K562 (cell line): Measurements from ENCODE around the gene CCDC138. TPM values are rescaled to one million over a fixed set of nuclear protein-coding genes. Genes with fewer than 3 reads are reported as not detected.

ENCODE experiments used
- ATAC-seq: fragments of 200-7000 bp; cut with Tn5 transposase; 3 replicates; pipeline ENCODE4 v1.9.1; 2020; ENCODE audit warnings: moderate library complexity
- BruUV-seq: library from RNA; stranded (reverse); fragments of 400-500 nt; replicated peaks from 2 replicates; lab custom pipeline; 2021; lab: Mats Ljungman, UMichigan
- CTCF ChIA-PET: fragments of 300-600 bp; formaldehyde crosslinking; extraction: SDS; loops from one replicate; lab custom pipeline; 2021; ENCODE audit warnings: low intra/inter-chr PET ratio; lab: Yijun Ruan, JAX
- POLR2A ChIA-PET: fragments of 300-600, 350-650 bp; sonication (Branson Sonifier 250); formaldehyde crosslinking; extraction: SDS; loops from one replicate; lab custom pipeline; 2021; ENCODE audit warnings: antibody characterized with exemption, inconsistent platforms; lab: Yijun Ruan, JAX
- DNase-seq, 4 experiments: peaks; one replicate each; pipeline versions ENCODE4 v3.0.0 to v3.0.0-alpha.2; 2011 to 2018; ENCODE audit warnings: low spot score in 3 of 4, mixed read lengths in 3 of 4; ENCODE audit errors: extremely low read depth in 1 of 4
- FAIRE-seq: peaks from 2 replicates; lab custom pipeline; 2011; peaks lifted over from hg19 to GRCh38; lab: Jason Lieb, UNC
- H2AFZ ChIP-seq: 2 replicates; pipeline ENCODE4 v1.6.0; 2011; ENCODE audit warnings: low read depth, low read length, control low read depth, inconsistent platforms
- H3K27ac ChIP-seq: fragments of 200-600 bp; 3 replicates; pipeline ENCODE4 v1.8.0; 2011; ENCODE audit warnings: low read depth, mild to moderate bottlenecking, control low read depth, inconsistent platforms, low read length, moderate library complexity, mixed read lengths; ENCODE audit errors: extremely low read depth
- H3K27me3 ChIP-seq, 2 experiments: fragments of 300-600 bp in 1 of 2; 2 replicates in 1 of 2; 3 replicates in 1 of 2; pipeline versions ENCODE4 v1.6.0 to v1.8.0; 2011; ENCODE audit warnings: inconsistent platforms in 2 of 2, low read length in 2 of 2, mild to moderate bottlenecking in 1 of 2, mixed read lengths in 1 of 2, moderate library complexity in 1 of 2; ENCODE audit not compliant: control insufficient read depth in 2 of 2, insufficient read depth in 2 of 2
- H3K36me3 ChIP-seq: fragments of 300-600 bp; 3 replicates; pipeline ENCODE4 v1.8.0; 2011; ENCODE audit warnings: mild to moderate bottlenecking, low read length, inconsistent platforms; ENCODE audit not compliant: control insufficient read depth, insufficient read depth
- H3K4me1 ChIP-seq, 2 experiments: fragments of 200-600 bp in 1 of 2; replicated peaks in 1 of 2; 2 replicates in 1 of 2; 3 replicates in 1 of 2; pipeline versions ENCODE4 v1.5.1 to v1.8.0; 2011; ENCODE audit warnings: inconsistent platforms in 2 of 2, low read length in 2 of 2, mild to moderate bottlenecking in 1 of 2, mixed read lengths in 1 of 2, moderate library complexity in 1 of 2; ENCODE audit not compliant: control insufficient read depth in 2 of 2, insufficient read depth in 2 of 2
- H3K4me2 ChIP-seq: 2 replicates; pipeline ENCODE4 v1.6.1; 2011; ENCODE audit warnings: low read length, control low read depth, inconsistent platforms, mixed read lengths; ENCODE audit not compliant: insufficient read depth
- H3K4me3 ChIP-seq: fragments of 200-600 bp; sonication (generic), shearing (Covaris generic); 2 replicates; pipeline ENCODE4 v1.5.1; 2016; ENCODE audit warnings: control low read depth, inconsistent platforms
- H3K79me2 ChIP-seq: fragments of 200-600 bp; 3 replicates; pipeline ENCODE4 v1.8.0; 2011; ENCODE audit warnings: low read length, inconsistent platforms; ENCODE audit not compliant: control insufficient read depth, insufficient read depth
- H3K9ac ChIP-seq, 2 experiments: 2 replicates each; pipeline versions ENCODE4 v1.6.0 to v1.6.1; 2011; ENCODE audit warnings: low read depth in 2 of 2, low read length in 2 of 2, control low read depth in 1 of 2, inconsistent platforms in 1 of 2, mild to moderate bottlenecking in 1 of 2, mixed read lengths in 1 of 2; ENCODE audit not compliant: insufficient read depth in 1 of 2
- H3K9me1 ChIP-seq: one replicate; pipeline ENCODE4 v1.6.0; 2011; ENCODE audit warnings: inconsistent platforms, mild to moderate bottlenecking, low read length, moderate library complexity; ENCODE audit not compliant: control insufficient read depth, insufficient read depth
- H3K9me3 ChIP-seq: replicated peaks from 2 replicates; pipeline ENCODE4 v1.5.1; 2011; ENCODE audit warnings: low read depth, low read length, inconsistent platforms; ENCODE audit not compliant: control insufficient read depth, insufficient read depth
- H4K20me1 ChIP-seq: replicated peaks from 2 replicates; pipeline ENCODE4 v1.6.1; 2011; ENCODE audit warnings: low read length, inconsistent platforms, mixed read lengths; ENCODE audit not compliant: control insufficient read depth, insufficient read depth
- CEBPG ChIP-seq, 3 experiments: fragments of 200-800 bp in 1 of 3; sonication (Bioruptor generic) in 1 of 3; sonication (generic) in 1 of 3; formaldehyde crosslinking in 1 of 3; IDR thresholded peaks in 2 of 3; conservative IDR thresholded peaks in 1 of 3; 2 replicates each; pipeline versions ENCODE4 v1.6.1 to v1.8.0; 2016 to 2022; ENCODE audit warnings: missing compliant biosample characterization in 2 of 3, missing genetic modification characterization in 2 of 3, mild to moderate bottlenecking in 1 of 3, missing genetic modification reagents in 1 of 3
- KLF13 ChIP-seq: fragments of 450-650 bp; IDR thresholded peaks from 2 replicates; pipeline ENCODE4 v1.6.1; 2016; ENCODE audit warnings: missing genetic modification characterization, low read depth, mild to moderate bottlenecking, missing compliant biosample characterization, moderate library complexity, borderline replicate concordance
- KLF6 ChIP-seq: fragments of 250-450 bp; sonication (Bioruptor Pico); IDR thresholded peaks from 2 replicates; pipeline ENCODE4 v1.4.0; 2020; ENCODE audit warnings: mild to moderate bottlenecking, moderate library complexity, borderline replicate concordance
- NR3C1 ChIP-seq: sonication (generic); formaldehyde crosslinking; IDR thresholded peaks from 2 replicates; pipeline ENCODE4 v1.8.1; 2022; ENCODE audit warnings: missing genetic modification reagents
- RB1 ChIP-seq: fragments of 450-650 bp; IDR thresholded peaks from 2 replicates; pipeline ENCODE4 v1.6.1; 2017; ENCODE audit warnings: low read depth, mild to moderate bottlenecking
- SAFB ChIP-seq: fragments of 200-400 bp; formaldehyde crosslinking; IDR thresholded peaks from 2 replicates; pipeline ENCODE4 v1.6.1; 2017; ENCODE audit warnings: low read depth, low read length, borderline replicate concordance
- ZNF253 ChIP-seq: fragments of 250-450 bp; sonication (Bioruptor Pico); conservative IDR thresholded peaks from 2 replicates; pipeline ENCODE4 v1.6.1; 2021; ENCODE audit warnings: mild to moderate bottlenecking
- WGBS: fragments of 100-300 bp; shearing (Covaris generic); methylation state at CpG from one replicate; pipeline ENCODE4 v1.1.6; 2016; ENCODE audit warnings: low coverage, mixed read lengths; ENCODE audit not compliant: insufficient coverage; ENCODE audit errors: missing lambda C conversion rate; 5-methylcytosine and 5-hydroxymethylcytosine counted together
- in situ Hi-C: fragments of 300-500 bp; cut with MboI; formaldehyde crosslinking; loops from 4 replicates; pipeline ENCODE4 v1.15.0; 2018; ENCODE audit warnings: inconsistent platforms, mixed read lengths
- intact Hi-C: fragments of 100-400 bp; cut with micrococcal nuclease; formaldehyde crosslinking; loops from 2 replicates; pipeline ENCODE4 v1.14.2; 2022
- polyA plus RNA-seq, 8 experiments: library from polyadenylated mRNA; depleted of rRNA in 4 of 8; stranded (reverse) in 5 of 8; unstranded in 3 of 8; fragments of >200 nt; fragmentation: Nextera tagmentation in 2 of 8; fragmentation: Illumina TruSeq in 1 of 8; extraction: Ambion mirVana in 2 of 8; extraction: Trizol in 1 of 8; gene quantifications; 2 replicates each; pipeline versions ENCODE4 v1.2.1 to v1.2.3, GENCODE V29; 2011 to 2014; ENCODE audit warnings: inconsistent platforms in 1 of 8, missing spikeins in 1 of 8
- total RNA-seq, 7 experiments: library from RNA; depleted of rRNA in 6 of 7; stranded (reverse); fragments of >200 nt in 6 of 7; fragmentation: Illumina TruSeq in 2 of 7; extraction: Trizol in 2 of 7; gene quantifications; 2 replicates each; pipeline versions ENCODE4 v1.2.1 to v1.2.3, GENCODE V29; 2011 to 2021; ENCODE audit warnings: low replicate concordance in 1 of 7

The CCDC138 gene
- total and polyA plus RNA-seq, 9 of the 15 experiments (the other 6 are each of a cell fraction or from before 2014, with no cell fraction given) = 17.5 to 44.6 (median 26.7) TPM

DNA sequence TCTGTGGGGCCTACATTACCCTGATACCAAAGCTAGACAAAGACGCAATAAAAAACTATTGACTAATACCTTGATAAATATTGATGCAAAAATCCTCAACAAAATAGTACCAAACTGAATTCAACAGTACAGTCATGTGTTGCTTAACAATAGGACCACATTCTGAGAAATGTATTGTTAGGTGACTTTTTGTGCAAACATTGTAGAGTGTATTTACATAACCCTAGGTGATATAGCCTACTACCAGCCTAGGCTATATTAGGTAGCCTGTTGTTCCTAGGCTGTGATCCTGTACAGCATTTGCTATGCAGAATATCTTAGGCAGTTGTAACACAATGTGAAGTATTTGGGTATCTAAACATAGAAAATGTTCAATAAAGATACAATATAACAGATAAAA is 36.7 kb downstream of the CCDC138 start:
- no peaks in the 10 kb centered on the region for H4K20me1 ChIP-seq
- BruUV-seq = no TSS peak
- WGBS = 93% methylated on average over 1 of the region's 1 CpG
- in situ Hi-C loops (no loop called here), intact Hi-C loops (no loop called here)
- no peak overlapping the region for H3K9ac ChIP-seq
- H3K4me1 ChIP-seq = 0 out of 5 replicates have a peak, but pooled peaks cover 0 to 5% of the 10 kb centered on the region in 2 experiments
- no peak overlapping the region for H3K4me2 ChIP-seq
- 0 out of 2 replicates have a peak, but pooled peaks cover 4% of the 10 kb centered on the region for H3K9me3 ChIP-seq
- POLR2A ChIA-PET = no interaction called here
- CTCF ChIA-PET = no interaction called here
- no peaks in the 10 kb centered on the region for H3K9me1 ChIP-seq
- peaks cover 30% of the 10 kb centered on the region; the same call in 1 of the 3 replicates for H3K36me3 ChIP-seq
- H2AFZ ChIP-seq = no peak overlapping the region
- no peak overlapping the region for H3K27ac ChIP-seq
- H3K79me2 ChIP-seq = no peaks in the 10 kb centered on the region
- DNase-seq = no peak
- FAIRE-seq = peak; percentile 62
- H3K4me3 ChIP-seq = no peak overlapping the region
- H3K27me3 ChIP-seq = no peaks in the 10 kb centered on the region
- peak; percentile 47 for ATAC-seq
- no peak for TF ChIP-seq RB1
- no peak for TF ChIP-seq CEBPG (CRISPR knock-in tag; IDR thresholded peaks at IDR 0.05)
- 0 out of 4 replicates have a peak, but pooled peaks of 1 of the 2 experiments have one; percentile 32 for TF ChIP-seq CEBPG (tag; conservative IDR thresholded peaks at IDR 0.05 in 1 of 2, IDR thresholded peaks at IDR 0.05 in 1 of 2)
- TF ChIP-seq NR3C1 (CRISPR knock-in tag) = no peak
- no peak for TF ChIP-seq KLF6 (CRISPR knock-in tag)
- TF ChIP-seq KLF13 (tag) = no peak
- no peak for TF ChIP-seq SAFB
- TF ChIP-seq ZNF253 (CRISPR knock-in tag) = no peak
